Measurements from ENCODE around the gene TCF7. TPM values are rescaled to one million over a fixed set of nuclear protein-coding genes. Genes with fewer than 3 reads are reported as not detected.

The TCF7 gene
- total and polyA plus RNA-seq, 12 donors = 2.8 to 9.6 (median 6.3) TPM

- no peak for DNase-seq
- H3K27me3 ChIP-seq = no peaks in the 10 kb centered on the region
- no peak overlapping the region for H3K27ac ChIP-seq
- no peaks in the 10 kb centered on the region for H3K36me3 ChIP-seq (replicated peaks in 1 of 2)
- no peaks in the 10 kb centered on the region for H3K4me1 ChIP-seq (replicated peaks in 1 of 2)
- no peaks in the 10 kb centered on the region for H3K9me3 ChIP-seq (replicated peaks in 1 of 3)
- WGBS, 4 donors = 89 to 98% (median 96%) methylated on average over 12 of the region's 12 CpGs
- no peak overlapping the region for H3K4me3 ChIP-seq
- intact Hi-C loops (cut with DNase I) = no loop called here
- no peak for TF ChIP-seq CTCF (IDR thresholded peaks at IDR 0.05)
- TF ChIP-seq POLR2A (IDR thresholded peaks at IDR 0.05) = no peak
These were observed 27.6 kb upstream of the TCF7 start for GRCh38 chr5:134086943-134087305.

GRCh38 chr5:134088291-134088690 lies 26.2 kb upstream of the TCF7 start:
- Histone ChIP-seq H3K4me1 (replicated peaks in 1 of 2) (no peaks in the 10 kb centered on the region), H3K9me3 (replicated peaks in 1 of 3) (no peaks in the 10 kb centered on the region), H3K36me3 (replicated peaks in 1 of 2) (no peaks in the 10 kb centered on the region), H3K27me3 (no peaks in the 10 kb centered on the region), H3K4me3 (no peak overlapping the region), H3K27ac (no peak overlapping the region)
- intact Hi-C loops (cut with DNase I) = no loop called here
- no peak for TF ChIP-seq POLR2A (IDR thresholded peaks at IDR 0.05)
- TF ChIP-seq CTCF (IDR thresholded peaks at IDR 0.05) = no peak
- no peak for DNase-seq

- no peak overlapping the region for H3K4me3 ChIP-seq
- no peak for TF ChIP-seq CTCF (IDR thresholded peaks at IDR 0.05)
- no peak for TF ChIP-seq POLR2A (IDR thresholded peaks at IDR 0.05)
- DNase-seq = no peak
- intact Hi-C loops (cut with DNase I) = no loop called here
- H3K9me3 ChIP-seq (replicated peaks in 1 of 3) = no peaks in the 10 kb centered on the region
- H3K27me3 ChIP-seq = no peaks in the 10 kb centered on the region
- no peaks in the 10 kb centered on the region for H3K36me3 ChIP-seq (replicated peaks in 1 of 2)
- H3K27ac ChIP-seq = no peak overlapping the region
- H3K4me1 ChIP-seq (replicated peaks in 1 of 2) = no peaks in the 10 kb centered on the region
- 85 to 95% (median 90%) methylated on average over 2 to 5 of the region's 5 CpGs for WGBS, 4 donors
These were observed 25.4 kb upstream of the TCF7 start for GRCh38 chr5:134088994-134089560.

GRCh38 chr5:134090522-134090921 lies 24.0 kb upstream of the TCF7 start:
- intact Hi-C loops (cut with DNase I) = no loop called here
- Histone ChIP-seq H3K36me3 (replicated peaks in 1 of 2) (no peaks in the 10 kb centered on the region), H3K4me1 (replicated peaks in 1 of 2) (no peaks in the 10 kb centered on the region), H3K9me3 (replicated peaks in 1 of 3) (no peaks in the 10 kb centered on the region), H3K4me3 (no peak overlapping the region), H3K27me3 (no peaks in the 10 kb centered on the region), H3K27ac (no peak overlapping the region)
- TF ChIP-seq CTCF (IDR thresholded peaks at IDR 0.05) = no peak
- no peak for TF ChIP-seq POLR2A (IDR thresholded peaks at IDR 0.05)
- WGBS, 4 donors = 33 to 55% (median 36%) methylated on average over 5 of the region's 5 CpGs
- DNase-seq = no peak
